T-cell (primary cell): ENCODE data around the gene FCSK. TPM values are rescaled to one million over a fixed set of nuclear protein-coding genes. Genes with fewer than 3 reads are reported as not detected.
A peak's percentile ranks its signal among the peaks of the same experiment; 100 is the strongest.
"Not testable (repeated sequence)": the region's sequence is repeated elsewhere in the genome, so short reads cannot be mapped to it uniquely, and the experiment has no call there.

ENCODE experiments used
- ATAC-seq, 4 experiments: fragments of 200-7000 bp in 3 of 4; fragments of 150-1000 bp in 1 of 4; cut with Tn5 transposase; replicated peaks in 1 of 4; 1 replicate in 3 of 4; 2 replicates in 1 of 4; pipeline ENCODE4 v1.10.0; 2021; ENCODE audit warnings: moderate library complexity in 3 of 4, mild to moderate bottlenecking in 2 of 4, moderate number of reproducible peaks in 1 of 4
- CTCF ChIA-PET, 2 donors: fragments of 300-600 bp; sonication (Branson Sonifier 250); formaldehyde crosslinking; loops; one replicate each; lab custom pipeline; 2022; ENCODE audit warnings: antibody characterized with exemption in 2 of 2; lab: Charles Lee
- POLR2A ChIA-PET, 2 donors: fragments of 300-600 bp; sonication (Branson Sonifier 250); formaldehyde crosslinking; loops; one replicate each; lab custom pipeline; 2022; ENCODE audit warnings: antibody characterized with exemption in 2 of 2; lab: Charles Lee
- DNase-seq, 35 experiments: peaks; one replicate each; pipeline versions ENCODE4 v3.0.0 to v3.0.0-alpha.2; 2013 to 2023
- H3K27ac ChIP-seq: one replicate; pipeline ENCODE4 v1.5.1; 2013; ENCODE audit warnings: low read length
- H3K27me3 ChIP-seq, 2 experiments: replicated peaks in 1 of 2; 1 replicate in 1 of 2; 2 replicates in 1 of 2; pipeline versions ENCODE4 v1.6.1 to v1.7.0; 2013; ENCODE audit warnings: low read length in 1 of 2, mixed read lengths in 1 of 2; ENCODE audit not compliant: control insufficient read depth in 2 of 2, insufficient read depth in 2 of 2; ENCODE audit errors: extremely low read depth in 1 of 2
- H3K36me3 ChIP-seq, 2 donors: 1 replicate in 1 of 2; 2 replicates in 1 of 2; pipeline versions ENCODE4 v1.6.1 to v1.7.0; 2013; ENCODE audit warnings: low read length in 1 of 2; ENCODE audit not compliant: control insufficient read depth in 2 of 2, insufficient read depth in 1 of 2; ENCODE audit errors: extremely low read depth in 1 of 2
- H3K4me1 ChIP-seq, 2 experiments: 1 replicate in 1 of 2; 2 replicates in 1 of 2; pipeline versions ENCODE4 v1.6.1 to v1.7.0; 2013; ENCODE audit warnings: low read length in 2 of 2, mixed read lengths in 1 of 2; ENCODE audit not compliant: insufficient read depth in 2 of 2, control insufficient read depth in 1 of 2; ENCODE audit errors: extremely low read depth in 1 of 2
- H3K4me3 ChIP-seq, 2 donors: 1 replicate in 1 of 2; 2 replicates in 1 of 2; pipeline versions ENCODE4 v1.5.1 to v1.7.0; 2013; ENCODE audit warnings: mild to moderate bottlenecking in 2 of 2, low read length in 1 of 2, moderate library complexity in 1 of 2; ENCODE audit not compliant: control insufficient read depth in 1 of 2; ENCODE audit errors: extremely low read depth in 1 of 2
- H3K9me3 ChIP-seq: 2 replicates; pipeline ENCODE4 v1.7.0; 2013
- H3K27ac Mint-ChIP-seq, 2 donors: one replicate each; pipeline ENCODE4 v1.8.0; 2020 to 2021; ENCODE audit warnings: mild to moderate bottlenecking in 2 of 2, mixed read lengths in 2 of 2
- H3K27me3 Mint-ChIP-seq, 2 donors: one replicate each; pipeline ENCODE4 v1.8.0; 2021 to 2022; ENCODE audit warnings: mixed read lengths in 2 of 2
- H3K36me3 Mint-ChIP-seq: one replicate; pipeline ENCODE4 v1.8.0; 2021; ENCODE audit warnings: mixed read lengths
- H3K4me1 Mint-ChIP-seq, 3 donors: one replicate each; pipeline ENCODE4 v1.8.0; 2020 to 2022; ENCODE audit warnings: mixed read lengths in 3 of 3, mild to moderate bottlenecking in 1 of 3
- H3K4me3 Mint-ChIP-seq, 3 donors: one replicate each; pipeline ENCODE4 v1.8.0; 2020 to 2022; ENCODE audit warnings: mild to moderate bottlenecking in 3 of 3, mixed read lengths in 3 of 3, moderate library complexity in 3 of 3
- H3K9me3 Mint-ChIP-seq, 3 donors: one replicate each; pipeline ENCODE4 v1.8.0; 2020 to 2022; ENCODE audit warnings: mixed read lengths in 3 of 3
- WGBS: methylation state at CpG from one replicate; pipeline ENCODE4 v1.1.5; 2013; ENCODE audit warnings: missing lambda C conversion rate; ENCODE audit not compliant: insufficient coverage; 5-methylcytosine and 5-hydroxymethylcytosine counted together
- total RNA-seq, 35 experiments: library from RNA in 6 of 35; stranded (reverse) in 6 of 35; fragments of 120-200 nt in 1 of 35; gene quantifications; one replicate each; pipeline versions ENCODE4 v1.2.1 to v1.2.4 and lab custom pipeline; 2013 to 2026

FCSK gene
- total RNA-seq, 5 donors from 2014 or later (not counting 1 experiment from before 2014, with no cell fraction given): 28.7 to 43.4 (median 37.9) TPM

DNA sequence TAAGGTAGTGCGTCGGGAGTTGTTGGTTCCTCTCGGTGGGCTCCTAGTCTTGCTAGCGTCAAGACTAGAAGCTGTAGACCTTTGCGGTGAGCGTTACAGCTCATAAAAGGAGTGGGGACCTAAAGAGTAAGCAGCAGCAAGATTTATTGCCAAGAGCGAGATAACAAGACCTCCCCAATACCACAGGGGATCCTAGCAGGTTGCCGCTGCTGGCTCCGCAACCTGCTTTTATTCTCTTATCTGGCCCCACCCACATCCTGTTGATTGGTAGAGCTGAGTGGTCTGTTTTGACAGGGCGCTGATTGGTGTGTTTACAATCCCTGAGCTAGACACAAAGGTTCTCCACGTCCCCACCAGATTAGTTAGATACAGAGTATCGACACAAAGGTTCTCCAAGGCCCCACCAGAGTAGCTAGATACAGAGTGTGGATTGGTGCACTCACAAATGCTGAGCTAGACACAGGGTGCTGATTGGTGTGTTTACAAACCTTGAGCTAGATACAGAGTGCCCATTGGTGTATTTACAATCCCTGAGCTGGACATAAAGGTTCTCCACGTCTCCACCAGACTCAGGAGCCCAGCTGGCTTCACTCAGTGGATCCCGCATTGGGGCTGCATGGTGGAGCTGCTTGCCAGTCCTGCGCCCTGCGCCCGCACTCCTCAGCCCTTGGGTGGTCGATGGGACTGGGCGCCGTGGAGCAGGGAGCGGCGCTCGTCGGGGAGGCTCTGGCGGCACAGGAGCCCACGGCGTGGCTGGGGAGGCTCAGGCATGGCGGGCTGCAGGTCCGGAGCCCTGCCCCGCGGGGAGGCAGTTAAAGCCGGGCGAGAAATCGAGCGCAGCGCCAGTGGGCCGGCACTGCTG is 4.0 kb upstream of the FCSK start:
- CTCF ChIA-PET: interaction anchor here in 1 of 2 donors (0.6 kb wide), 1 partner anchor 42 kb away, joined by 4 read pairs; no protein-coding TSS in a partner anchor
- peaks cover 7 to 16% of the 10 kb centered on the region in 2 experiments for H3K4me1 ChIP-seq
- H3K36me3 Mint-ChIP-seq, POLR2A ChIA-PET, ATAC-seq, H3K9me3 Mint-ChIP-seq, H3K27me3 ChIP-seq, H3K9me3 ChIP-seq, DNase-seq, H3K27ac Mint-ChIP-seq, H3K27me3 Mint-ChIP-seq, H3K27ac ChIP-seq, H3K4me3 Mint-ChIP-seq, H3K4me3 ChIP-seq, H3K36me3 ChIP-seq: not testable (repeated sequence)
- WGBS: 89% methylated on average over 28 of the region's 37 CpGs
- H3K4me1 Mint-ChIP-seq: peaks cover 11 to 21% (median 15%) of the 10 kb centered on the region in 3 donors

- DNase-seq, H3K27ac Mint-ChIP-seq, CTCF ChIA-PET, H3K9me3 Mint-ChIP-seq, H3K36me3 Mint-ChIP-seq, H3K27ac ChIP-seq, H3K9me3 ChIP-seq, H3K27me3 ChIP-seq, H3K4me3 ChIP-seq, H3K36me3 ChIP-seq, POLR2A ChIA-PET, H3K27me3 Mint-ChIP-seq, ATAC-seq, H3K4me3 Mint-ChIP-seq: not testable (repeated sequence)
- peaks cover 13 to 25% (median 19%) of the 10 kb centered on the region in 3 donors for H3K4me1 Mint-ChIP-seq
- peaks cover 7 to 22% of the 10 kb centered on the region in 2 experiments for H3K4me1 ChIP-seq
- WGBS: 63% methylated on average over 14 of the region's 25 CpGs
Measured at GRCh38 chr16:70451004-70451340, 3.4 kb upstream of the FCSK start.

GRCh38 chr16:70453117-70453891 is 1.1 kb upstream of the FCSK start:
- no peaks in the 10 kb centered on the region for H3K27me3 Mint-ChIP-seq
- WGBS: 90% methylated on average over 5 of the region's 11 CpGs
- POLR2A ChIA-PET: interaction anchor here (0.6 to 1.5 kb wide), 6 partner anchors 52 to 84 kb away, joined by 3 to 11 read pairs (median 5); partner anchors contain the start of gene COG4 (in 1 of the 2)

GRCh38 chr16:70453892-70454221 is 538 bp upstream of the FCSK start:
- DNase-seq (no peak), ATAC-seq (no peak)
- peak overlapping the region; percentile 84 to 91 (median 87) for H3K4me3 Mint-ChIP-seq
- WGBS: 0% methylated on average over 5 of the region's 8 CpGs
- H3K9me3 Mint-ChIP-seq: no peaks in the 10 kb centered on the region
- H3K36me3 Mint-ChIP-seq: no peaks in the 10 kb centered on the region
- H3K4me1 Mint-ChIP-seq: peaks cover 18 to 32% (median 28%) of the 10 kb centered on the region in 3 donors
- no peaks in the 10 kb centered on the region for H3K27me3 Mint-ChIP-seq
- peak overlapping the region; percentile 92 for H3K27ac ChIP-seq
- H3K27ac Mint-ChIP-seq: peak overlapping the region; percentile 85 to 91
- H3K4me3 ChIP-seq: peak overlapping the region; percentile 93 to 98
- peaks cover 7 to 23% of the 10 kb centered on the region in 2 experiments for H3K4me1 ChIP-seq
- H3K36me3 ChIP-seq: no peaks in the 10 kb centered on the region
- CTCF ChIA-PET: interaction anchor here in 1 of 2 donors (0.6 to 1.9 kb wide), 6 partner anchors 35 to 302 kb away, joined by 3 to 6 read pairs (median 4); partner anchors contain the start of gene COG4
- POLR2A ChIA-PET: interaction anchor here (0.6 to 1.5 kb wide), 9 partner anchors 18 to 200 kb away, joined by 3 to 11 read pairs (median 4); partner anchors contain the start of genes AARS1 (in 1 of the 2) and COG4 (in 1 of the 2)
- H3K27me3 ChIP-seq: peaks cover 0 to 2% of the 10 kb centered on the region in 2 experiments
- no peaks in the 10 kb centered on the region for H3K9me3 ChIP-seq

More at GRCh38 chr16:70453117-70453891, 1.1 kb upstream of the FCSK start:
- DNase-seq: no peak
- no peaks in the 10 kb centered on the region for H3K36me3 Mint-ChIP-seq
- peak overlapping the region; percentile 92 for H3K27ac ChIP-seq
- peak overlapping the region; percentile 84 to 91 (median 87) for H3K4me3 Mint-ChIP-seq
- H3K4me1 ChIP-seq: peaks cover 7 to 23% of the 10 kb centered on the region in 2 experiments
- peaks cover 18 to 32% (median 28%) of the 10 kb centered on the region in 3 donors for H3K4me1 Mint-ChIP-seq
- no peak for ATAC-seq
- peak overlapping the region; percentile 85 to 91 for H3K27ac Mint-ChIP-seq
- peak overlapping the region; percentile 93 to 98 for H3K4me3 ChIP-seq
- CTCF ChIA-PET: interaction anchor here in 1 of 2 donors (0.6 to 1.9 kb wide), 6 partner anchors 36 to 301 kb away, joined by 3 to 6 read pairs (median 4); partner anchors contain the start of gene COG4
- peaks cover 0 to 2% of the 10 kb centered on the region in 2 experiments for H3K27me3 ChIP-seq
- no peaks in the 10 kb centered on the region for H3K9me3 ChIP-seq
- no peaks in the 10 kb centered on the region for H3K36me3 ChIP-seq
- H3K9me3 Mint-ChIP-seq: no peaks in the 10 kb centered on the region

- POLR2A ChIA-PET: no interaction called here
- 100% methylated on average over 3 of the region's 7 CpGs for WGBS
- peak overlapping the region; percentile 84 to 91 (median 87) for H3K4me3 Mint-ChIP-seq
- no peaks in the 10 kb centered on the region for H3K9me3 Mint-ChIP-seq
- Histone ChIP-seq H3K27me3 (peaks cover 0 to 2% of the 10 kb centered on the region in 2 experiments), H3K27ac (no peak overlapping the region), H3K4me1 (peaks cover 7 to 23% of the 10 kb centered on the region in 2 experiments), H3K9me3 (no peaks in the 10 kb centered on the region), H3K4me3 (no peak overlapping the region), H3K36me3 (no peaks in the 10 kb centered on the region)
- peaks cover 18 to 27% (median 22%) of the 10 kb centered on the region in 3 donors for H3K4me1 Mint-ChIP-seq
- ATAC-seq (no peak), DNase-seq (no peak)
- H3K27ac Mint-ChIP-seq: peak overlapping the region in 1 of 2 donors; percentile 25
- H3K27me3 Mint-ChIP-seq: no peaks in the 10 kb centered on the region
- no peaks in the 10 kb centered on the region for H3K36me3 Mint-ChIP-seq
- CTCF ChIA-PET: no interaction called here
Measured at GRCh38 chr16:70455910-70456309, 1.5 kb downstream of the FCSK start.
